ENCODE data around the gene NEK7.

The NEK7 gene

GRCh38 chr1:198160946-198161614, 4.3 kb downstream of the NEK7 start:
- no peak for DNase-seq (ENCODE audit: insufficient read length)
- FAIRE-seq, result no peak
- TF ChIP-seq POLR2A (IDR thresholded peaks at IDR 0.05; ENCODE audit: low read depth, low read length) (no peak), POLR2AphosphoS5 (IDR thresholded peaks at IDR 0.05; ENCODE audit: low read depth, low read length) (no peak), TAF1 (IDR thresholded peaks at IDR 0.05; ENCODE audit: borderline replicate concordance, low read depth, low read length) (no peak)

GRCh38 chr1:198161718-198162090, 4.9 kb downstream of the NEK7 start:
- DNase-seq (ENCODE audit: insufficient read length) (no peak), FAIRE-seq (no peak)
- no peak for TF ChIP-seq POLR2A (IDR thresholded peaks at IDR 0.05; ENCODE audit: low read depth, low read length)
- TF ChIP-seq TAF1 (IDR thresholded peaks at IDR 0.05; ENCODE audit: borderline replicate concordance, low read depth, low read length), result no peak
- no peak for TF ChIP-seq POLR2AphosphoS5 (IDR thresholded peaks at IDR 0.05; ENCODE audit: low read depth, low read length)

DNA sequence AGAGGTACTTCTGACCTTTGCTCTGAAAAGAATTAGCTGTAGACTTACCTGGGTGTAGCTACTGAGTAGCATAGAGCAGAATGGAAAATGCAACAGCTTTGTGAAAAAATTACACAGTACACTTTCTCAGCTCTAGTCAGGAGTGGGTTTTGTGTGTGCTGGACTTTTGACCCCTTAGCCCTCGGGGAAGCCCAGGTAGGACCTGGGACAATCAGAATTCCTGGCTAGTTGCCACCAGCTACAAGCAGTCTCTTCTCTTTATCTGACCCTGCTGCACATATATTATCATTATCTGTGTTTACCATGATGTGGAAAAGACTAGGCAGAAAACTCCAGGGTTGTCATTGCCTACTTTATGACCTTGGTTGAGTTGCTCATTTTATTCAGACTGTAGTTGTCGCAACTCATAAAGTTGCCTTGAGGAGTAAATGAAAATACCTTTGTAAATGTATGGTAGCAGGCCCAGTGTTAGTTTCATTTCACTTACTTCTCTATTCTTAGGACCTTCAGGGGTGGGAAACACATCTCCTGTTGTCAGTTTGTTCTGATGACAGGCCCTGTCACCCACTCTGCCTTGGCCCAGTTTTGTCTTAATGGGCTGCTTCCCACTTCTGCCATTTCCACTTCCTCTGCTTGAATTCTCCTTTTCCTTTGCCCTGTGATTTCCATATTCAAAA, 5.4 kb downstream of the NEK7 start:
- DNase-seq (ENCODE audit: insufficient read length) (no peak), FAIRE-seq (peak; percentile 86)
- TF ChIP-seq TAF1 (IDR thresholded peaks at IDR 0.05; ENCODE audit: borderline replicate concordance, low read depth, low read length), result no peak
- TF ChIP-seq POLR2A (IDR thresholded peaks at IDR 0.05; ENCODE audit: low read depth, low read length), result no peak
- TF ChIP-seq POLR2AphosphoS5 (IDR thresholded peaks at IDR 0.05; ENCODE audit: low read depth, low read length), result no peak

DNA sequence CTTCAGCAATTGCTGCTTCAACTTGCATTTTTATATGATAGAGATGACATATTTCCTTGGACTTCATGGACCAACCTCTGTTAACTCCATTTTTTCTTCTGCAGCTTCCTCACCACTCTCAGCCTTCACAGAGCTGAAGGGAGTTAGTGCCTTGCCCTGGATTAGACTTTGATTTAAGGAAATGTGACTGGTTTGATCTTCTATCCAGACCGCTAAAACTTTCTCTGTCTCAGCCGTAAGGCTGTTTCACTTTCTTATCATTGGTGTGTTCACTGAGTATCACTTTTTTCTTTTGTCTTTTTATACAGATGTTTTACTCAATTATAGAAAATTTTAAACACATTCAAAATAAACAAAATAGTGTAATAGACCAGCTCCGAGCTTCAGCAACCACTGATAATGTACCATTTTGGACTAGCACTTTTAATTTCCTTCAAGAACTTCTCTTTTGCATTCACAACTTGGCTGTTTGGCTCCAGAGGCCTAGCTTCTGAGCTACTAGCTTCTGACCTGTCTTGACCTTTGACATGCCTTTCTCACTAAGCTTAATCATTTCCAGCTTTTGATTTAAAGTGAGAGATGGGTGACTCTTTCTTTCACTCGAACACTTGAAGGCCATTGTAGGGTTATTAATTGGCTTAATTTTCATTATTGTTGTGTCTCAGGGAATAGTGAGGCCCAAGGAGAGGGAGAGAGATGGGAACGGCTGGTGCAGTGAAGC, 9.3 kb downstream of the NEK7 start:
- DNase-seq (ENCODE audit: insufficient read length) (no peak), FAIRE-seq (no peak)
- TF ChIP-seq POLR2A (IDR thresholded peaks at IDR 0.05; ENCODE audit: low read depth, low read length) (no peak), POLR2AphosphoS5 (IDR thresholded peaks at IDR 0.05; ENCODE audit: low read depth, low read length) (no peak), TAF1 (IDR thresholded peaks at IDR 0.05; ENCODE audit: borderline replicate concordance, low read depth, low read length) (no peak)

GRCh38 chr1:198166900-198167299, 10.1 kb downstream of the NEK7 start:
- FAIRE-seq, result no peak
- TF ChIP-seq TAF1 (IDR thresholded peaks at IDR 0.05; ENCODE audit: borderline replicate concordance, low read depth, low read length) (no peak), POLR2A (IDR thresholded peaks at IDR 0.05; ENCODE audit: low read depth, low read length) (no peak), POLR2AphosphoS5 (IDR thresholded peaks at IDR 0.05; ENCODE audit: low read depth, low read length) (no peak)
- no peak for DNase-seq (ENCODE audit: insufficient read length)

GRCh38 chr1:198167436-198167934, 10.7 kb downstream of the NEK7 start:
- TF ChIP-seq POLR2A (IDR thresholded peaks at IDR 0.05; ENCODE audit: low read depth, low read length) (no peak), TAF1 (IDR thresholded peaks at IDR 0.05; ENCODE audit: borderline replicate concordance, low read depth, low read length) (no peak), POLR2AphosphoS5 (IDR thresholded peaks at IDR 0.05; ENCODE audit: low read depth, low read length) (no peak)
- FAIRE-seq, result peak; percentile 60
- DNase-seq (ENCODE audit: insufficient read length), result no peak

- no peak for DNase-seq (ENCODE audit: insufficient read length)
- FAIRE-seq, result peak; percentile 24
- no peak for TF ChIP-seq POLR2A (IDR thresholded peaks at IDR 0.05; ENCODE audit: low read depth, low read length)
- TF ChIP-seq POLR2AphosphoS5 (IDR thresholded peaks at IDR 0.05; ENCODE audit: low read depth, low read length), result no peak
Observed at GRCh38 chr1:198168227-198168626, 11.4 kb downstream of the NEK7 start.

DNA sequence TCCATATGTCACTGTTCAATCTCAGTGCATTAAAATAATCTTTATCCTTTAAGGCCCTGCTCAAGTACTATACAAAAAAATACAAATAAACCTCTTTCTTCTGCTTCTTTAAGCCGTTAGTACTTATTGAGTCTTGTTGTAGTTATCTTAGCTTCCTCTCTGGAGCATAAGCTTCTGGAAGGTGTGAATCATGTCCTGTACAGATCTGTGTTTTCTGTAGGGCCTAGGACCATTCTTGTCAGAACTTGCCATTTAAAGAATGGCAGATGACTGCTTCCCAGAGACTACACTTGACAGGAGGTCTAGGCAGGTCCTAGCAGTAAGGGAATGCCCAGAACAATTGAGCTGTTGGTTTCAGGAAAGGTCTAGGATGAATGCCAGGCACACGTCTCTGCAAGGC, 12.9 kb downstream of the NEK7 start:
- no peak for TF ChIP-seq POLR2A (IDR thresholded peaks at IDR 0.05; ENCODE audit: low read depth, low read length)
- no peak for TF ChIP-seq POLR2AphosphoS5 (IDR thresholded peaks at IDR 0.05; ENCODE audit: low read depth, low read length)
- no peak for TF ChIP-seq TAF1 (IDR thresholded peaks at IDR 0.05; ENCODE audit: borderline replicate concordance, low read depth, low read length)
- FAIRE-seq (no peak), DNase-seq (ENCODE audit: insufficient read length) (no peak)

DNA sequence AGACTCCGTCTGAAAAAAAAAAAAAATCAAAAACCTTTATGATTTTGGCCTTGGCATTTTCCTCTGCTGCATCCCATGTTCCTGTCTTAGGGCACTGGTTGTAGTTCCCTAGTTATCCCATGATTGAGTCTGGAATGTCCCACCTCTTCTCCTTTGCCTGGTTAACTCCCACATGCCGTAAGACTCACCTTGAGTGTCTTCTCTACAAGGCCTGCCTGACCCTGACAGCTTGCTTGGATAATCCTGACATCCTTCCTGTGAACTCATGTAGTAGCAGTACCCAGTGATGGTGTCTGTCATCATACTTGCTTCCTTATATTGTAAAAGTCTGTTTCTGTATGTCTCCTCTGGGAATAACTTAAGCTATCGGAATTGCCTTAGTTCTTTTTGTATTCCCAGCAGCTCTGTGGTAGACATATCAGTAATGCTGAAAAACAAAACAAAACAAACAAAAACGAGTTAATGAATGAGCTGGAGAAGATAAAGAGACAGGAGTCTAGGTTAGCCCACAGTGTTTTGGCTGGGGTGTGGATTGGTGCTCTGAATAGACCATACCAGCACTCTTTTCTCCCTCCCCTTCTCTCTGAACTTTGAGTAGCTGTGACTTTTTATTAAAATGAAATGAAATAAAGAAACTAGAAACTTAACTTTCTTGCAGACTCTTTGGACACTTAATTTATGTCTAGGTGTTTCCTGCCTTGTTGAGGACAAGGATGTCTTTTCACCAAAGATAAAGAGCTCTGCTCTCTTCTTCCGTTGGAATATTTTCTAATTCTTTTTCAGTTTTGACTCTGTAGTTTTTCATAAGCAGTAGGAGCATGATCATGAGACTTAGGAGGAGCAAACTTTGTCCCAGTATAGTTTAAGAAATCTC, 15.1 kb downstream of the NEK7 start:
- TF ChIP-seq POLR2A (IDR thresholded peaks at IDR 0.05; ENCODE audit: low read depth, low read length) (no peak), TAF1 (IDR thresholded peaks at IDR 0.05; ENCODE audit: borderline replicate concordance, low read depth, low read length) (no peak), POLR2AphosphoS5 (IDR thresholded peaks at IDR 0.05; ENCODE audit: low read depth, low read length) (no peak)
- DNase-seq (ENCODE audit: insufficient read length) (no peak), FAIRE-seq (peak; percentile 38)

- TF ChIP-seq POLR2AphosphoS5 (IDR thresholded peaks at IDR 0.05; ENCODE audit: low read depth, low read length) (no peak), POLR2A (IDR thresholded peaks at IDR 0.05; ENCODE audit: low read depth, low read length) (no peak), TAF1 (IDR thresholded peaks at IDR 0.05; ENCODE audit: borderline replicate concordance, low read depth, low read length) (no peak)
- no peak for FAIRE-seq
Observed at GRCh38 chr1:198173832-198174231, 17.0 kb downstream of the NEK7 start.

GRCh38 chr1:198174297-198174696, 17.5 kb downstream of the NEK7 start:
- FAIRE-seq (peak; percentile 64), DNase-seq (ENCODE audit: insufficient read length) (no peak)
- TF ChIP-seq POLR2A (IDR thresholded peaks at IDR 0.05; ENCODE audit: low read depth, low read length) (no peak), POLR2AphosphoS5 (IDR thresholded peaks at IDR 0.05; ENCODE audit: low read depth, low read length) (no peak), TAF1 (IDR thresholded peaks at IDR 0.05; ENCODE audit: borderline replicate concordance, low read depth, low read length) (no peak)

More at GRCh38 chr1:198173832-198174231, 17.0 kb downstream of the NEK7 start:
- no peak for DNase-seq (ENCODE audit: insufficient read length)

Measured in GM12892 (cell line).